ENCODE measurements around the gene HERC5.

- TF ChIP-seq SP1 (IDR thresholded peaks at IDR 0.05) (no peak), TARDBP (IDR thresholded peaks at IDR 0.05) (no peak), FOXK2 (IDR thresholded peaks at IDR 0.05) (no peak), NFRKB (IDR thresholded peaks at IDR 0.05) (no peak), FOXM1 (IDR thresholded peaks at IDR 0.05; ENCODE audit: borderline replicate concordance) (no peak)
These were observed 65.9 kb downstream of the HERC5 start for GRCh38 chr4:88522702-88523324.

Measured in HEK293T (cell line).